K562 (cell line): ENCODE measurements around the gene MYH3. TPM values are rescaled to one million over a fixed set of nuclear protein-coding genes. Genes with fewer than 3 reads are reported as not detected.

Experiments
- CCNT2 ChIP-seq: IDR thresholded peaks from 2 replicates; pipeline ENCODE4 v1.6.1; 2011; ENCODE audit warnings: borderline replicate concordance, low read depth, mild to moderate bottlenecking, moderate library complexity, mixed read lengths, low read length; ENCODE audit not compliant: insufficient read length; ENCODE audit errors: extremely low read depth
- DIDO1 ChIP-seq: fragments of 450-650 bp; IDR thresholded peaks from 2 replicates; pipeline ENCODE4 v1.6.1; 2016; ENCODE audit warnings: low read depth, missing biosample characterization, missing genetic modification characterization
- FOXO4 ChIP-seq: fragments of 450-650 bp; formaldehyde crosslinking; IDR thresholded peaks from 2 replicates; pipeline ENCODE4 v1.4.0; 2020; ENCODE audit warnings: mild to moderate bottlenecking, moderate library complexity
- KDM5B ChIP-seq: fragments of 200-600 bp; sonication (generic); IDR thresholded peaks from 2 replicates; pipeline ENCODE4 v1.6.1; 2012; ENCODE audit warnings: low read depth, mild to moderate bottlenecking, moderate library complexity, low read length, control low read depth, inconsistent platforms; ENCODE audit not compliant: insufficient replicate concordance
- MXI1 ChIP-seq: IDR thresholded peaks from 2 replicates; pipeline ENCODE4 v1.6.1; 2011; ENCODE audit warnings: low read depth, mild to moderate bottlenecking, improper control_type of control experiment, low read length
- NFATC3 ChIP-seq: fragments of 450-650 bp; IDR thresholded peaks from 2 replicates; pipeline ENCODE4 v1.6.1; 2017; ENCODE audit warnings: mild to moderate bottlenecking
- PML ChIP-seq: IDR thresholded peaks from 2 replicates; pipeline ENCODE4 v1.6.1; 2012; ENCODE audit warnings: low read length, inconsistent platforms
- SAP30 ChIP-seq: fragments of 200-600 bp; sonication (generic); IDR thresholded peaks from 2 replicates; pipeline ENCODE4 v1.6.1; 2012; ENCODE audit warnings: borderline replicate concordance, low read depth, mild to moderate bottlenecking, moderate library complexity, low read length, control low read depth, inconsistent platforms; ENCODE audit not compliant: insufficient read depth, poor library complexity, severe bottlenecking
- STAT6 ChIP-seq: sonication (generic); formaldehyde crosslinking; IDR thresholded peaks from 2 replicates; pipeline ENCODE4 v1.8.1; 2023; ENCODE audit warnings: mild to moderate bottlenecking, missing genetic modification reagents
- SUPT5H ChIP-seq: fragments of 450-650 bp; IDR thresholded peaks from 2 replicates; pipeline ENCODE4 v1.6.1; 2016
- TAF7 ChIP-seq: fragments of 450-650 bp; IDR thresholded peaks from 2 replicates; pipeline ENCODE4 v1.6.1; 2016; ENCODE audit warnings: missing genetic modification characterization, missing compliant biosample characterization
- TBP ChIP-seq: optimal IDR thresholded peaks from 2 replicates; pipeline ENCODE3; 2011; ENCODE audit warnings: low read depth, low read length, improper control_type of control experiment
- ZNF121 ChIP-seq: sonication (generic); formaldehyde crosslinking; conservative IDR thresholded peaks from 2 replicates; pipeline ENCODE4 v1.8.0; 2022; ENCODE audit warnings: missing genetic modification reagents
- ZNF507 ChIP-seq: conservative IDR thresholded peaks from 2 replicates; pipeline ENCODE4 v1.6.1; 2017; ENCODE audit warnings: missing genetic modification characterization, missing compliant biosample characterization
- polyA plus RNA-seq, 8 experiments: library from polyadenylated mRNA; depleted of rRNA in 4 of 8; stranded (reverse) in 5 of 8; unstranded in 3 of 8; fragments of >200 nt; fragmentation: Nextera tagmentation in 2 of 8; fragmentation: Illumina TruSeq in 1 of 8; extraction: Ambion mirVana in 2 of 8; extraction: Trizol in 1 of 8; gene quantifications; 2 replicates each; pipeline versions ENCODE4 v1.2.1 to v1.2.3, GENCODE V29; 2011 to 2014; ENCODE audit warnings: inconsistent platforms in 1 of 8, missing spikeins in 1 of 8
- total RNA-seq, 7 experiments: library from RNA; depleted of rRNA in 6 of 7; stranded (reverse); fragments of >200 nt in 6 of 7; fragmentation: Illumina TruSeq in 2 of 7; extraction: Trizol in 2 of 7; gene quantifications; 2 replicates each; pipeline versions ENCODE4 v1.2.1 to v1.2.3, GENCODE V29; 2011 to 2021; ENCODE audit warnings: low replicate concordance in 1 of 7
- TF ChIP-seq, protein P1 (sequence below), 3 experiments: IDR thresholded peaks in 2 of 3; conservative IDR thresholded peaks in 1 of 3; 2 replicates each; pipeline ENCODE4 v1.5.1; 2011 to 2012; ENCODE audit warnings: low read length in 3 of 3, mild to moderate bottlenecking in 3 of 3, control low read depth in 2 of 3, improper control_type of control experiment in 1 of 3, inconsistent platforms in 1 of 3, low read depth in 1 of 3, mixed read lengths in 1 of 3, moderate library complexity in 1 of 3; ENCODE audit not compliant: insufficient read depth in 2 of 3
- TF ChIP-seq, protein P2 (sequence below): fragments of 250-450 bp; sonication (Bioruptor Pico); IDR thresholded peaks from 2 replicates; pipeline ENCODE4 v1.4.0; 2020
- TF ChIP-seq, protein P3 (sequence below): fragments of 250-450 bp; sonication (Bioruptor Pico); IDR thresholded peaks from 2 replicates; pipeline ENCODE4 v1.5.0; 2021

The MYH3 gene
- total and polyA plus RNA-seq, 9 of the 15 experiments (the other 6 are each of a cell fraction or from before 2014, with no cell fraction given), result 0.24 to 0.75 (median 0.40) TPM; not detected in 1

GRCh38 chr17:10697092-10698081 lies 40.3 kb upstream of the MYH3 start, which contains the start of the genes ADPRM and SCO1 (continued):
- TF ChIP-seq SAP30, result peak; percentile 66
- no peak for TF ChIP-seq ZNF121 (CRISPR knock-in tag)
- TF ChIP-seq DIDO1 (tag), result peak; percentile 66; the same call in 1 of the 2 replicates
- TF ChIP-seq STAT6 (CRISPR knock-in tag), result no peak
- peak; percentile 80 for TF ChIP-seq KDM5B
- TF ChIP-seq, protein P1, sequence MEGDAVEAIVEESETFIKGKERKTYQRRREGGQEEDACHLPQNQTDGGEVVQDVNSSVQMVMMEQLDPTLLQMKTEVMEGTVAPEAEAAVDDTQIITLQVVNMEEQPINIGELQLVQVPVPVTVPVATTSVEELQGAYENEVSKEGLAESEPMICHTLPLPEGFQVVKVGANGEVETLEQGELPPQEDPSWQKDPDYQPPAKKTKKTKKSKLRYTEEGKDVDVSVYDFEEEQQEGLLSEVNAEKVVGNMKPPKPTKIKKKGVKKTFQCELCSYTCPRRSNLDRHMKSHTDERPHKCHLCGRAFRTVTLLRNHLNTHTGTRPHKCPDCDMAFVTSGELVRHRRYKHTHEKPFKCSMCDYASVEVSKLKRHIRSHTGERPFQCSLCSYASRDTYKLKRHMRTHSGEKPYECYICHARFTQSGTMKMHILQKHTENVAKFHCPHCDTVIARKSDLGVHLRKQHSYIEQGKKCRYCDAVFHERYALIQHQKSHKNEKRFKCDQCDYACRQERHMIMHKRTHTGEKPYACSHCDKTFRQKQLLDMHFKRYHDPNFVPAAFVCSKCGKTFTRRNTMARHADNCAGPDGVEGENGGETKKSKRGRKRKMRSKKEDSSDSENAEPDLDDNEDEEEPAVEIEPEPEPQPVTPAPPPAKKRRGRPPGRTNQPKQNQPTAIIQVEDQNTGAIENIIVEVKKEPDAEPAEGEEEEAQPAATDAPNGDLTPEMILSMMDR (IDR thresholded peaks at IDR 0.05 in 2 of 3, conservative IDR thresholded peaks at IDR 0.05 in 1 of 3; ENCODE audit: insufficient read depth in 2 of 3, low read depth in 1 of 3, low read length in 3 of 3), result peak in 2 of 3 experiments; percentile 35 to 55; a peak in 3 of 6 replicates
- TF ChIP-seq SUPT5H, result peak; percentile 79
- TF ChIP-seq CCNT2, result peak; percentile 43
- no peak for TF ChIP-seq ZNF507 (tag)
- TF ChIP-seq FOXO4 (CRISPR knock-in tag), result no peak
- 0 out of 2 replicates have a peak, but pooled peaks have one; percentile 19 for TF ChIP-seq TAF7 (tag)
- TF ChIP-seq, protein P2, sequence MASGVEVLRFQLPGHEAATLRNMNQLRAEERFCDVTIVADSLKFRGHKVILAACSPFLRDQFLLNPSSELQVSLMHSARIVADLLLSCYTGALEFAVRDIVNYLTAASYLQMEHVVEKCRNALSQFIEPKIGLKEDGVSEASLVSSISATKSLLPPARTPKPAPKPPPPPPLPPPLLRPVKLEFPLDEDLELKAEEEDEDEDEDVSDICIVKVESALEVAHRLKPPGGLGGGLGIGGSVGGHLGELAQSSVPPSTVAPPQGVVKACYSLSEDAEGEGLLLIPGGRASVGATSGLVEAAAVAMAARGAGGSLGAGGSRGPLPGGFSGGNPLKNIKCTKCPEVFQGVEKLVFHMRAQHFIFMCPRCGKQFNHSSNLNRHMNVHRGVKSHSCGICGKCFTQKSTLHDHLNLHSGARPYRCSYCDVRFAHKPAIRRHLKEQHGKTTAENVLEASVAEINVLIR (CRISPR knock-in tag), result no peak
- 0 out of 2 replicates have a peak, but pooled peaks have one; percentile 63 for TF ChIP-seq PML
- no peak for TF ChIP-seq MXI1
- no peak for TF ChIP-seq NFATC3
- TF ChIP-seq, protein P3, sequence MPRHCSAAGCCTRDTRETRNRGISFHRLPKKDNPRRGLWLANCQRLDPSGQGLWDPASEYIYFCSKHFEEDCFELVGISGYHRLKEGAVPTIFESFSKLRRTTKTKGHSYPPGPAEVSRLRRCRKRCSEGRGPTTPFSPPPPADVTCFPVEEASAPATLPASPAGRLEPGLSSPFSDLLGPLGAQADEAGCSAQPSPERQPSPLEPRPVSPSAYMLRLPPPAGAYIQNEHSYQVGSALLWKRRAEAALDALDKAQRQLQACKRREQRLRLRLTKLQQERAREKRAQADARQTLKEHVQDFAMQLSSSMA (CRISPR knock-in tag), result no peak
- TF ChIP-seq TBP, result peak; percentile 64
